ENCODE measurements around the gene TRMT11.

DNA sequence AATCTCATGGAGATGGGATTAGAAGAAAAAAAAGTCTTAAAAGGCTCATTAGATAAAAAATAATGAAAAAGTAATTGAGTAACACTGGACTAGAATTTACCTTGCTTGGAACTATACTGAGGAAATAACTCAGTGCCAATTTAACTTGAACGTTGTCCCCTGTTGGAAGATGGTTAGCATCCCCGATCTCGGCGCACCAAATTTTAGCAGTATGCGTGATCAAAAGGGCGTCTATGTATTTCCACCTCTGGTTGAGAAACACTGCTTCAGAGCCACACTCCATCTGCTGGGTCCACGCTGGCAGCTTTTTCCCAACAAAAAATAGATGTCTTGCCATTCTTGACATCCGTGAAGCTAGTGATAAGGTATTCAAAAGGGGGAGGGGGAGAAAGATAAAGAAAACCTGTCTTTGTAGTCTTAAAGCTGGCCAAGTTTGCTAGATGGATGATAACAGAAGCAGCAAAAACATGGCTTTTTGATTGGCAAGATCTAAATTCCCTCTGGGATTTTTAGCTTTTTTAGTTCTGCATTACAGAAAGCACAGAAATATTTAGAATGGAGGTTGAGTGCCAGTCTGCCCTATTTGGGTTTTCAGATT, 23.3 kb upstream of the TRMT11 start:
- no peak for TF ChIP-seq POLR2A (IDR thresholded peaks at IDR 0.05)
- TF ChIP-seq, protein P1, sequence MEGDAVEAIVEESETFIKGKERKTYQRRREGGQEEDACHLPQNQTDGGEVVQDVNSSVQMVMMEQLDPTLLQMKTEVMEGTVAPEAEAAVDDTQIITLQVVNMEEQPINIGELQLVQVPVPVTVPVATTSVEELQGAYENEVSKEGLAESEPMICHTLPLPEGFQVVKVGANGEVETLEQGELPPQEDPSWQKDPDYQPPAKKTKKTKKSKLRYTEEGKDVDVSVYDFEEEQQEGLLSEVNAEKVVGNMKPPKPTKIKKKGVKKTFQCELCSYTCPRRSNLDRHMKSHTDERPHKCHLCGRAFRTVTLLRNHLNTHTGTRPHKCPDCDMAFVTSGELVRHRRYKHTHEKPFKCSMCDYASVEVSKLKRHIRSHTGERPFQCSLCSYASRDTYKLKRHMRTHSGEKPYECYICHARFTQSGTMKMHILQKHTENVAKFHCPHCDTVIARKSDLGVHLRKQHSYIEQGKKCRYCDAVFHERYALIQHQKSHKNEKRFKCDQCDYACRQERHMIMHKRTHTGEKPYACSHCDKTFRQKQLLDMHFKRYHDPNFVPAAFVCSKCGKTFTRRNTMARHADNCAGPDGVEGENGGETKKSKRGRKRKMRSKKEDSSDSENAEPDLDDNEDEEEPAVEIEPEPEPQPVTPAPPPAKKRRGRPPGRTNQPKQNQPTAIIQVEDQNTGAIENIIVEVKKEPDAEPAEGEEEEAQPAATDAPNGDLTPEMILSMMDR (IDR thresholded peaks at IDR 0.05): no peak
- no peak for TF ChIP-seq POLR2AphosphoS5 (IDR thresholded peaks at IDR 0.05)
- no peak for TF ChIP-seq EP300 (IDR thresholded peaks at IDR 0.05)

Measured in sigmoid colon (tissue), 4 donors.